GM12873 (cell line): ENCODE data around the gene KRTAP10-6.

Experiments
- TF ChIP-seq, protein P1 (sequence below): IDR thresholded peaks from 2 replicates; pipeline ENCODE4 v1.5.1; 2012; ENCODE audit warnings: low read depth, mild to moderate bottlenecking, moderate library complexity, low read length, control low read depth; ENCODE audit not compliant: insufficient read depth; ENCODE audit errors: missing control alignments

The KRTAP10-6 gene

DNA sequence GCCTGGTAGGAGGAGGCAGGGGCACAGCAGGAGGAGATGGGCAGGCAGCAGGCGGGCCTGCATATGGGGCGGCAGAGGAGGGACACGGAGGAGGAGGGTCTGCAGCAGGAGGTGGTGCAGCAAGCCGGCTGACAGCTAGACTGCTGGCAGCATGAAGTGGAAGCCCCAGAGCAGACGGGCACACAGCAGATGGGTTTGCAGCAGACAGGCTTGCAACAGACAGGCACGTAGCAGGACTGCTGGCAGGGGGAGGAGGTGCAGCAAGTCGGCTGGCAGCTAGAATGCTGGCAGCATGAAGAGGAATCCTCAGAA lies 12.5 kb downstream of the KRTAP10-6 start:
- TF ChIP-seq, protein P1, sequence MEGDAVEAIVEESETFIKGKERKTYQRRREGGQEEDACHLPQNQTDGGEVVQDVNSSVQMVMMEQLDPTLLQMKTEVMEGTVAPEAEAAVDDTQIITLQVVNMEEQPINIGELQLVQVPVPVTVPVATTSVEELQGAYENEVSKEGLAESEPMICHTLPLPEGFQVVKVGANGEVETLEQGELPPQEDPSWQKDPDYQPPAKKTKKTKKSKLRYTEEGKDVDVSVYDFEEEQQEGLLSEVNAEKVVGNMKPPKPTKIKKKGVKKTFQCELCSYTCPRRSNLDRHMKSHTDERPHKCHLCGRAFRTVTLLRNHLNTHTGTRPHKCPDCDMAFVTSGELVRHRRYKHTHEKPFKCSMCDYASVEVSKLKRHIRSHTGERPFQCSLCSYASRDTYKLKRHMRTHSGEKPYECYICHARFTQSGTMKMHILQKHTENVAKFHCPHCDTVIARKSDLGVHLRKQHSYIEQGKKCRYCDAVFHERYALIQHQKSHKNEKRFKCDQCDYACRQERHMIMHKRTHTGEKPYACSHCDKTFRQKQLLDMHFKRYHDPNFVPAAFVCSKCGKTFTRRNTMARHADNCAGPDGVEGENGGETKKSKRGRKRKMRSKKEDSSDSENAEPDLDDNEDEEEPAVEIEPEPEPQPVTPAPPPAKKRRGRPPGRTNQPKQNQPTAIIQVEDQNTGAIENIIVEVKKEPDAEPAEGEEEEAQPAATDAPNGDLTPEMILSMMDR, result no peak

DNA sequence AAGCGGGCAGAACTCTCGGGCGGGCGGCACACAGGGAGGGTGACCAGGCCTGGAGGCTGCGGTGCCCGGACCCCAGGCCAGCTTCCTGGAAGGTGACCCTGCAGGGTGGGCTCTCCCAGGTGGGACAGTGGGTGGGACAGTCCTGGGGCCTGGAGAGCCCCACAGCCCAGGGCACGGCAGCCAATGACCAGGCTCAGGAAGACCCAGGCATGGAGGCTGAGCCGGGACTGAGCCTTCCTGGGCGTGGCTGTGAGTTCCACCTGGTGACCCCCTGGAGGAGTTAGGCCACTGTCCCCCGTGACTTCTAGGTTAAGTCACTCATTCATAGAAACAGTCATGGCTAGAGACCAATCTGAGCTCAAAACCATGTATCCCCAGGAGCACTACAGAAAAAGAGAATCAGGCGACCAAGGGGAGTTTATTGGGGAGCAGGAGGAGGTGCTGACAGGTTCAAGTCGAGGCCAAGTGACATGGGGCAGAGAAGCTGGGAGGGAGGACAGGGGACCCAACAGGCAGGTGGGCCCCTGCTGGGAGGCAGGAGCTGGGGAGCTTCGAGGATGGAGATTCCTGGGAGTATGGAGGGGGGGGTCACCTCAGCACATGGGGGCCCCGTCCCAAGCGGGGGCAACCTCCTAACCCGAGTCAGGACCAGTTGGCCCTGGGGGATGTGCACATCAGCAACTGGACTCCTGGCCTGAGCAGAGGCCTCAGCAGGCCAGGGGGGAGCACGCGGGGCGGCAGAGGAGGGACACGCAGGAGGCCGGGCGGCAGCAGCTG lies 13.1 kb downstream of the KRTAP10-6 start:
- TF ChIP-seq, protein P1, result no peak

DNA sequence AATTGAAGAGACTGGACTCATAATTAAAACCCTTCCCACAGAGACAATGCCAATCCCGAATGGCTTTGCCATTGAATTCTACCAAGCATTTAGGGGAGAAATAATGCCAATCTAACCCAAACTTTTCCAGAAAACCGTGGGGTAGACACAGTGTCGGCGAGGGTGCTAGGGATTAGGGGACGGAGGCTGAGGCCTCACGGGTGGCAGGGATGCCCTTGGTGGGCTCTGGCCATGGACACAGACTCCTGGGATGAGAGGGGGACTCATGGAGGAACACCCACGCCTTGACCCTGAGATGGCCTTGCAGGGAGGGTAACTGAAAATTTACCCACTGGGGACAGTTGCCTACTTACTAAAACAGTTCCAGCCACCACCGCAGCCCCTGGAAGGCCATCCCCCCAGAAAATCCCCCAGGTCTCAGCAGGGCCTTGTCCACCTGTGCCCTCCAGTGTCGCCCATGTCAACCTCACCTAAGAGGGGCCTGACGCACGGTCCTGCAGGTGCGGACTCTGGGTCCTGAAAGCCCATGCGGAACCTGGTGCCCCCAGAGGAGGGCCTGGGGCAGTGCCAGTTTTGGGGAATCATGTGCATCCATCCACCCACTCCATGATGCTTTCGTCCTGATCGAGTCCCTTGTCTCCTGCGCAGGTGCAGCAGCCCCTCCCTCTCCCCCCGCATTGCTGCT lies 13.8 kb downstream of the KRTAP10-6 start:
- TF ChIP-seq, protein P1, result no peak

DNA sequence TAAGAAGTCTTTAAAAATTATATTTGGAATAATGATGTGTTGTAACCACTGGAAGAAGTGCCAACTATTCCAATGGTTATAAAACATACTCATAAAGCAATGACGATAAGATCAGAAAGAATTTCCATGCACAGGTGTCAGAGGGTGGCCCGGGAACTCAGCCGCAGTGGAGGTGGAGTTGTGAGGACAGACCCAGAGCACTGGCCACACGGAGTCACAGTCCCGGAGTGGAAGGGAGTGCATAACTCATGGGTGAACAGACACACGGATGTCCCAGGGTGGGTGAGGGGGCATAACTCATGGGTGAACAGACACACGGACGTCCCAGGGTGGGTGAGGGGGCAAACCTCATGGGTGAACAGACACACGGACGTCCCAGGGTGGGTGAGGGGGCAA lies 16.3 kb downstream of the KRTAP10-6 start:
- TF ChIP-seq, protein P1, result no peak

DNA sequence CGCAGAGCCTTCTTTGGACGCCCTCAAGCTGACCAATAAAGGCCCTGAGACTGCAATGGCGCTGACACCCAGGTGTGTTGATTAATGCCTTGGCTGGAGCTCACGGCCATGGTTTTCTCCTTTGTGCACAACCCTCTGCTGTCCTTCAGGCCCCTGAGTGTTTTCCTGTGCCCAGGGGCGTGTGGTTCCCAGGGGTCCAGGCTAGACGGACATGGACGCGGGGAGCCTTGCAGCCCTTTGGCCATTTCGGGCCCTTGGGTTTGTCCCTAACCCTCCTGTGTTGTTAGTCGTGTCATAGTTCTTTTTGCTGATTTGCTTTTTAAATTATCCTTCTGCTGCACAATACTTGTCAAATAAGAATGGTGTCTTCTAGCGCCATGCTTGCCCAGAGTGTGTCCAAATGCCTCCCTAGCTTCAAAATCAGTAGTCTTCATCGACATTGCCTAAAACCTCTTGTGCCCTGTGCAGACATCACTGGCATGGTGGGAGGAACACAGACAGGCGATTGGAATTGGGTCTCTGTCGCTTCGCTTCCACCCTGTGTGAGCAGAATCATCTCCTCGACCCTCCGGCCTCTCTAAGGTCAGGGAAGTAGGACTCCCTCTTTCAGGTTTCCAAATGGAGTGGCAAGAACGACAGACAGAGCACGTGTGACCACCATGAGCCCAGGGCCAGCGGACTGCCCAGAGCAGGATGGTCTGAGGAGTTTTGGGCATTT lies 16.8 kb downstream of the KRTAP10-6 start:
- TF ChIP-seq, protein P1, result no peak

DNA sequence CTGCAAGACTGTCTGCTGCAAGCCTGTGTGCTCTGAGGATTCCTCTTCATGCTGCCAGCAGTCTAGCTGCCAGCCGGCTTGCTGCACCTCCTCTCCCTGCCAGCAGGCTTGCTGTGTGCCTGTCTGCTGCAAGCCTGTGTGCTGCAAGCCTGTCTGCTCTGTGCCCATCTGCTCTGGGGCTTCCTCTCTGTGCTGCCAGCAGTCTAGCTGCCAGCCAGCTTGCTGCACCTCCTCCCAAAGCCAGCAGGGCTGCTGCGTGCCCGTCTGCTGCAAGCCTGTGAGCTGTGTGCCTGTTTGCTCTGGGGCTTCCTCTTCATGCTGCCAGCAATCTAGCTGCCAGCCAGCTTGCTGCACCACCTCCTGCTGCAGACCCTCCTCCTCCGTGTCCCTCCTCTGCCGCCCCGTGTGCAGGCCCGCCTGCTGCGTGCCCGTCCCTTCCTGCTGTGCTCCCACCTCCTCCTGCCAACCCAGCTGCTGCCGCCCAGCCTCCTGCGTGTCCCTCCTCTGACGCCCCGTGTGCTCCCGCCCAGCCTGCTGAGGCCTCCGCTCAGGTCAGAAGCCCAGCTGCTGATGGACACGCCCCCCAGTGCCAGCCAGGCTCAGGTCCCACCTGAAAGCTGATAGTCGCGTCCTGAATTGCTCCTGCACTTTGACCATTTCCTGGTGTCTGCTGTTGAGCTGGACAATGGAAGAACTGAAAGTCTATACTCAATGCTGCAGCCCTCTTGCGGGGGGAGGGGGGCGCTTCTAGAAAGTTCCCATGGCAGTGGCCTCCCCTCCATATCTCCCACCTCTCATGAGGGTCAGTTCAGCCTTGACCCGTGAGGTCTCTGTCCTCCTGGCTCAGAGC lies 17.6 kb downstream of the KRTAP10-6 start:
- TF ChIP-seq, protein P1, result peak; percentile 6
